HEK293T (cell line): Measurements from ENCODE around the gene TDP2.

Experiments
- CTCF ChIA-PET: fragments of 350-600 bp; formaldehyde crosslinking; extraction: SDS; loops from one replicate; lab custom pipeline; 2021; ENCODE audit warnings: antibody characterized with exemption, inconsistent platforms; lab: Yijun Ruan, JAX
- POLR2A ChIA-PET: fragments of 350-600 bp; formaldehyde crosslinking; extraction: SDS; loops from one replicate; lab custom pipeline; 2020; ENCODE audit warnings: antibody characterized with exemption, inconsistent platforms; lab: Yijun Ruan, JAX
- DNase-seq: peaks from one replicate; pipeline ENCODE4 v3.0.0; 2012; ENCODE audit warnings: mixed read lengths; ENCODE audit errors: extremely low spot score
- ARNT ChIP-seq: fragments of 450-650 bp; IDR thresholded peaks from 2 replicates; pipeline ENCODE4 v1.6.1; 2017; ENCODE audit warnings: mild to moderate bottlenecking
- BHLHE40 ChIP-seq: fragments of 450-650 bp; IDR thresholded peaks from 2 replicates; pipeline ENCODE4 v1.6.1; 2016; ENCODE audit warnings: mild to moderate bottlenecking, moderate library complexity, borderline replicate concordance
- CTBP1 ChIP-seq: fragments of 450-650 bp; IDR thresholded peaks from 2 replicates; pipeline ENCODE4 v1.6.1; 2016; ENCODE audit warnings: borderline replicate concordance
- ELF4 ChIP-seq: fragments of 450-650 bp; IDR thresholded peaks from 2 replicates; pipeline ENCODE4 v1.6.1; 2017; ENCODE audit warnings: antibody characterized with exemption
- FOXA1 ChIP-seq: fragments of 450-650 bp; IDR thresholded peaks from 2 replicates; pipeline ENCODE4 v1.6.1; 2016; ENCODE audit warnings: mild to moderate bottlenecking
- FOXK2 ChIP-seq: fragments of 450-650 bp; IDR thresholded peaks from 2 replicates; pipeline ENCODE4 v1.6.1; 2016; ENCODE audit warnings: mild to moderate bottlenecking
- FOXM1 ChIP-seq: fragments of 450-650 bp; IDR thresholded peaks from 2 replicates; pipeline ENCODE4 v1.6.1; 2017; ENCODE audit warnings: mild to moderate bottlenecking, borderline replicate concordance
- HDGF ChIP-seq: fragments of 450-650 bp; IDR thresholded peaks from 2 replicates; pipeline ENCODE4 v1.6.1; 2017; ENCODE audit warnings: antibody characterized with exemption, borderline replicate concordance
- L3MBTL2 ChIP-seq: fragments of 450-650 bp; conservative IDR thresholded peaks from 2 replicates; pipeline ENCODE4 v1.6.1; 2016; ENCODE audit warnings: mild to moderate bottlenecking
- LEF1 ChIP-seq: fragments of 450-650 bp; IDR thresholded peaks from 2 replicates; pipeline ENCODE4 v1.6.1; 2017; ENCODE audit warnings: mild to moderate bottlenecking, borderline replicate concordance
- NFRKB ChIP-seq: fragments of 450-650 bp; IDR thresholded peaks from 2 replicates; pipeline ENCODE4 v1.6.1; 2016; ENCODE audit warnings: mild to moderate bottlenecking, moderate library complexity
- PKNOX1 ChIP-seq: fragments of 450-650 bp; IDR thresholded peaks from 2 replicates; pipeline ENCODE4 v1.6.1; 2016
- SP1 ChIP-seq: fragments of 450-650 bp; IDR thresholded peaks from 2 replicates; pipeline ENCODE4 v1.6.1; 2017
- SUZ12 ChIP-seq: fragments of 450-650 bp; IDR thresholded peaks from 2 replicates; pipeline ENCODE4 v1.6.1; 2016; ENCODE audit warnings: mild to moderate bottlenecking
- TARDBP ChIP-seq: fragments of 450-650 bp; IDR thresholded peaks from 2 replicates; pipeline ENCODE4 v1.6.1; 2016
- ZNF384 ChIP-seq: fragments of 450-650 bp; IDR thresholded peaks from 2 replicates; pipeline ENCODE4 v1.6.1; 2016

TDP2 gene

GRCh38 chr6:24619661-24620060 lies 47.0 kb downstream of the TDP2 start:
- POLR2A ChIA-PET, result no interaction called here
- TF ChIP-seq TARDBP, result no peak
- TF ChIP-seq NFRKB, result no peak
- TF ChIP-seq SUZ12, result no peak
- no peak for TF ChIP-seq FOXM1
- no peak for TF ChIP-seq FOXK2
- TF ChIP-seq L3MBTL2, result no peak
- TF ChIP-seq ELF4, result no peak
- TF ChIP-seq PKNOX1, result no peak
- TF ChIP-seq HDGF, result no peak
- TF ChIP-seq LEF1, result no peak
- TF ChIP-seq FOXA1, result no peak
- no peak for TF ChIP-seq ARNT
- no peak for TF ChIP-seq BHLHE40
- TF ChIP-seq ZNF384, result no peak
- no peak for TF ChIP-seq SP1
- no peak for TF ChIP-seq CTBP1
- CTCF ChIA-PET, result no interaction called here
- DNase-seq, result no peak

- POLR2A ChIA-PET, result no interaction called here
- CTCF ChIA-PET, result interaction anchor here (0.9 kb wide), 1 partner anchor 31 kb away, joined by 3 read pairs; no protein-coding TSS in a partner anchor
- TF ChIP-seq PKNOX1, result no peak
- no peak for TF ChIP-seq TARDBP
- no peak for TF ChIP-seq LEF1
- no peak for TF ChIP-seq FOXK2
- no peak for TF ChIP-seq L3MBTL2
- no peak for TF ChIP-seq ELF4
- no peak for TF ChIP-seq BHLHE40
- DNase-seq, result no peak
Measured at GRCh38 chr6:24614648-24615047, 52.1 kb downstream of the TDP2 start.

GRCh38 chr6:24614043-24614420 lies 52.7 kb downstream of the TDP2 start:
- POLR2A ChIA-PET, result no interaction called here
- TF ChIP-seq L3MBTL2 (no peak), PKNOX1 (no peak), NFRKB (no peak), ARNT (no peak), FOXK2 (no peak), ZNF384 (no peak), FOXA1 (no peak), TARDBP (no peak), HDGF (no peak), SP1 (no peak), ELF4 (no peak), BHLHE40 (no peak), FOXM1 (no peak), LEF1 (no peak), CTBP1 (no peak)
- CTCF ChIA-PET, result no interaction called here
- DNase-seq, result no peak

- CTCF ChIA-PET, result no interaction called here
- DNase-seq, result no peak
- TF ChIP-seq BHLHE40 (no peak), FOXM1 (no peak), HDGF (no peak), PKNOX1 (no peak), ARNT (no peak), CTBP1 (no peak), LEF1 (no peak), FOXA1 (no peak), TARDBP (no peak), SP1 (no peak), FOXK2 (no peak)
- POLR2A ChIA-PET, result no interaction called here
Measured at GRCh38 chr6:24613361-24614042, 53.2 kb downstream of the TDP2 start.

- DNase-seq, result no peak
- CTCF ChIA-PET, result interaction anchor here (0.6 kb wide), 1 partner anchor 28 kb away, joined by 3 read pairs; no protein-coding TSS in a partner anchor
- POLR2A ChIA-PET, result no interaction called here
- TF ChIP-seq SP1, result no peak
- no peak for TF ChIP-seq ZNF384
- no peak for TF ChIP-seq NFRKB
- TF ChIP-seq CTBP1, result no peak
- no peak for TF ChIP-seq HDGF
- TF ChIP-seq TARDBP, result no peak
- no peak for TF ChIP-seq PKNOX1
- no peak for TF ChIP-seq ELF4
- no peak for TF ChIP-seq L3MBTL2
- no peak for TF ChIP-seq SUZ12
- no peak for TF ChIP-seq FOXA1
- TF ChIP-seq FOXK2, result no peak
- no peak for TF ChIP-seq BHLHE40
- no peak for TF ChIP-seq FOXM1
Measured at GRCh38 chr6:24610672-24611071, 56.0 kb downstream of the TDP2 start.
